Measurements from ENCODE around the gene TRAPPC10.
"Not testable (repeated sequence)": the region's sequence is repeated elsewhere in the genome, so short reads cannot be mapped to it uniquely, and the experiment has no call there.

Gene TRAPPC10

DNA sequence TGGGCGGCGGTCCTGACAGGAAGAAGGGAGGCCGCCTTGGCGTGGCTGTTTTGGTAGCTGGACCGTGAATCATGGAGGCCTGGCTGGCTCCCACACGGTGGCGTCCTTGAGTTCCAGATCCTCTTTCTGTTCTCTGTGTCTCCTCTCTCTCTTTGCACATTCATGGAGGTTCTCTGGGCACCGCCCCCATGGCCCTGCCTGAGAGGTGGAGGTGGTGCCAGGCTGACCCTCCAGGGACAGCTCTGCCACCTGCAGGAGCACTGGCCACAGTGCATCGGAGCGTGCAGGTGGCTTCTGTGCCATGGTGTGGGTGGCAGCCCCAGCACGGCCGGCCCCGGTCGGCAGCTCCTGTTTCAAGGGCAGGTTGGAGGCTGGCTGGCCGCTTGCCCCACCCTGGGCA is 125.9 kb downstream of the TRAPPC10 start:
- H3K27me3 ChIP-seq; H3K36me3 ChIP-seq; H3K9me3 ChIP-seq; DNase-seq; H3K4me3 ChIP-seq (ENCODE audit: low read depth, low read length); H3K4me1 ChIP-seq: not testable (repeated sequence)

- not testable (repeated sequence) for H3K27me3 ChIP-seq; H3K36me3 ChIP-seq; H3K9me3 ChIP-seq; H3K4me1 ChIP-seq; DNase-seq; H3K4me3 ChIP-seq (ENCODE audit: low read depth, low read length)
Observed at GRCh38 chr21:44139787-44140551, 127.9 kb downstream of the TRAPPC10 start.

GRCh38 chr21:44140552-44140932 is 128.4 kb downstream of the TRAPPC10 start:
- not testable (repeated sequence) for H3K4me1 ChIP-seq; H3K27me3 ChIP-seq; H3K36me3 ChIP-seq; H3K4me3 ChIP-seq (ENCODE audit: low read depth, low read length); H3K9me3 ChIP-seq; DNase-seq

GRCh38 chr21:44142470-44142869 is 130.4 kb downstream of the TRAPPC10 start:
- not testable (repeated sequence) for H3K4me1 ChIP-seq; H3K9me3 ChIP-seq; DNase-seq; H3K27me3 ChIP-seq; H3K4me3 ChIP-seq (ENCODE audit: low read depth, low read length); H3K36me3 ChIP-seq

DNA sequence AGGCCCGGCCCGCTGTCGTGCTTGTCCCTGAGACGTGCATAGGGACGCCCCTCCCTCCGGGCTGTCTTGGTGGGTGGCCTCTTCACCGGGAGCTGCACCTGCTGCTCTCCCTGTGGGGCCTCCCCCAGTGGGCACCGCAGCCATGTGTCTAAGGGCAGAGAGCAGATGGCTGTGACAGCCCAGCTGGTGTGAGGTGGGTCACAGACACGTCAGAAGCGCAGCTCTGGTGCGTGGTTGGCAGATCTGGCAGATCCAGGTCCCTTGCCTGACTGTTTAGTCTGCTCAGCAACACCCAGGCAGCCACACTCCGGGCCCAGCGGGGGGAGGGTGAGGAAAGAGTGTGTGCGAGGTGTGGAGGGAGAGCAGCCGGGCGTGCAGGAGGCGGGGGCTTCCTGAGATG is 131.3 kb downstream of the TRAPPC10 start:
- DNase-seq = peak; percentile 11
- H3K36me3 ChIP-seq; H3K9me3 ChIP-seq; H3K4me3 ChIP-seq (ENCODE audit: low read depth, low read length); H3K4me1 ChIP-seq; H3K27me3 ChIP-seq: not testable (repeated sequence)

- H3K9me3 ChIP-seq; DNase-seq; H3K27me3 ChIP-seq; H3K4me3 ChIP-seq (ENCODE audit: low read depth, low read length); H3K4me1 ChIP-seq; H3K36me3 ChIP-seq: not testable (repeated sequence)
Observed at GRCh38 chr21:44143996-44144395, 131.9 kb downstream of the TRAPPC10 start.

DNA sequence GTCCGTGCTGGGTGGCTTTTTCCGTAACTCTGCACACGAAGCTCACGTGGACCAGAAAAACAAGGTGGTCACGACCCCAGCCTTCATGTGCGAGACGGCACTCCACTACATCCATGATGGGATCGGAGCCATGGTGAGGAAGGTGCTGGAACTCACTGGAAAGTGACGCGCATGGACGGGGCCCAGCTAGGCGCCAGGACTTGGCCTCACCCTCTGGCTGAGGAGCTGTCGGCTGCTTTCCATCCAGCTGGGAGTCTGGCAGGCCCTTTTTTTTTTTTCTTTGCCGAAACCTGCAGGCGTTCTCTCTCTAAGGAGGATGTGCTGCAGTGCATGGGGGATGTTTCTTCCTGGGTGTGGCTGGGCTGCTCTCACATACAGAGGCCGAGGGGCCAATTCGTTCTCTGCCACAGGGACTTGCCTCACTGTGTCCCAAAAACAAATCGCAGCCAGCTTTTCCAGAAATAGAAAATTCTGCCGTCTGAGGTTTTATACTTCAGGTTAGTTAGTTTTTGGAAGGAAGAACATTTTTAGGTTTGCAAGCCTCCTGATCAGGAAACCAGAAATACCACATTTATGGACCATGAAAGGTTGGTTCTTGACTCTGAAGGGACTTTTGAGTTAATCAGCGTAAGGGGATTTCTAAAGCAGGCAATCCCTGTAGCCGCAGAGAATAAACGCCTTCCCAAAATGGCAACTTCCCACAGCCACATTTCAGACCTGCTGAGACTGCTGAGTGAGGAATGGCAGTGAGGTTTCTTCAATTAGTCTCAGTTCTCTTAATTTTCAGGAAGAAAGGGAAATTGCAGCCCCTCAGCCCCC is 132.9 kb downstream of the TRAPPC10 start:
- not testable (repeated sequence) for H3K36me3 ChIP-seq; H3K4me1 ChIP-seq; DNase-seq; H3K9me3 ChIP-seq; H3K4me3 ChIP-seq (ENCODE audit: low read depth, low read length); H3K27me3 ChIP-seq

GRCh38 chr21:44145616-44146015 is 133.5 kb downstream of the TRAPPC10 start:
- not testable (repeated sequence) for H3K36me3 ChIP-seq; H3K4me1 ChIP-seq; H3K27me3 ChIP-seq; DNase-seq; H3K4me3 ChIP-seq (ENCODE audit: low read depth, low read length); H3K9me3 ChIP-seq

GRCh38 chr21:44147108-44147507 is 135.0 kb downstream of the TRAPPC10 start:
- H3K4me1 ChIP-seq; H3K36me3 ChIP-seq; H3K9me3 ChIP-seq; H3K4me3 ChIP-seq (ENCODE audit: low read depth, low read length); H3K27me3 ChIP-seq; DNase-seq: not testable (repeated sequence)

DNA sequence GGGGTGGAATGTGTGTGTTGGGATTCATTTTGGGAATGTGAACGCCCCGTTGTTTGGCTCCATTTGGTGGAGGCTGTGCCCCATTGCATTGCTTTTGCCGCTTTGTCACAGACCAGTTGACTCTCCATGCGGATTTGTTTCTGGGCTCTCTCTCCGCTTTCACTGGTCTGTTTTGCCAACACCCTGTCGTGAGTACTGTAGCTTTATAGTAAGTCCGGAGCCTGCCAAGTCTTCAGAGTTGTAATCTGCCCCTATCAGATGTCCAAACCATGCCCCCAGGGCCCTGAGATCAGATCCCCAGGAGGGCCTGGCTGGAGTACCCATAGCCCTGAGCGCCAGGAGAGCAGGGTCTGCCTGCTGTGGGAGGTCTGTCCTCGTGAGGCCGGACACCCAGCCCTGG is 138.1 kb downstream of the TRAPPC10 start:
- H3K4me3 ChIP-seq (ENCODE audit: low read depth, low read length); DNase-seq: not testable (repeated sequence)

DNA sequence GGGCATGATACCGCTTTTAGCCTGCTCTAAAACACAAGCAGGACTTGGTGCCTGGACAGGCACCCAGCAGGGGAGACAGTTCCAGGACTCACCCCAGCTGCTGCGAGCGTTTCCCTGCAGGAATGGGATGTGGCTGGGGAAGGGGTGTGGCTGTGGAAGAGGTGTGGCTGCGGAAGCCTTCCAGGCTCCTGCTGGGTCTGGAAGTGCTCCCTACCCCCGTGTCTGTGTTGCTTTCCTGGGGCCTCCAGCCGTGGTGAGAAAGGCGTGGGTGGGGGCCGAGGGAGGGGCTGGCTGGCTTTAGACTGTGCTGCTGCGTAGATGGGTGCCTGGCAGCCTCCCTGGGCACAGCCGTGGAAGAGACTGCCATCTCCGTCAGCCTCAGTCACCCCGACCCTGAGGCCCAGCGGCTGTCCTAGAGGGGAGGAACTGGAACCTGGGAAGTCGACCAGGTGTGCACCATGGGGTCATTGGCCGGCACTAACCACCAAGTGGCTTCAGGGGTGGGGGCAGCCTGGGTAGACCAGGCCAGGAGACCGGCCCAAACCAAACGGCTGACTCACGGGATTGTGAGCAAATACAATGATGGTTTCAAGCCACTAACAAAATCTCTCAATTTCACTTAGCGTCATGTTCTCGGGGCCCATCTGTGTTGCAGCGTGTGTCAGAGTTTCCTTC is 141.2 kb downstream of the TRAPPC10 start:
- not testable (repeated sequence) for H3K36me3 ChIP-seq; H3K9me3 ChIP-seq; H3K27me3 ChIP-seq; H3K4me1 ChIP-seq; H3K4me3 ChIP-seq (ENCODE audit: low read depth, low read length)
- peak; percentile 28 for DNase-seq

More for the DNA sequence above, 138.1 kb downstream of the TRAPPC10 start:
- H3K27me3 ChIP-seq, H3K9me3 ChIP-seq, H3K4me1 ChIP-seq, H3K36me3 ChIP-seq: not testable (repeated sequence)

GRCh38 chr21:44153889-44154228 is 141.8 kb downstream of the TRAPPC10 start:
- H3K4me3 ChIP-seq (ENCODE audit: low read depth, low read length); H3K27me3 ChIP-seq; H3K9me3 ChIP-seq; DNase-seq; H3K36me3 ChIP-seq; H3K4me1 ChIP-seq: not testable (repeated sequence)

DNA sequence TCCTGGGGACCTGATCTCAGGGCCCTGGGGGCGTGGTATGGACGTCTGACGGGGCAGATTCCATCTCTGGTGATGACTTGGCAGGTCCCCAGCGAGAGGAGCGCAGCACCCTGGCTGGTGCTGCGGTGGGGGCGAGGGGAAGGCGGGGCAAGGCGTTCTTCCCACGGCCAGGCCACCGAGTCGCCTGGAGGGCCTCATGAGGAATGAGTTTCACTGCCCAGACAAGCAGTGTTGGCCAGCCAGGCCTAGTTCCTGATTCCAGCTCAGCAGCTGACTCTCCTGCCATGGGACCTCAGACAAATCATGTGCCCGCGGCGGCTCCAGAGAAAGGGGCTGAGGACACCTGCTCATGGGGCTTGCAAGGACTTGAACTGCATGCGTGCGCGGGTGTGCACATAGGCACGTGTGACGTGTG is 142.7 kb downstream of the TRAPPC10 start:
- not testable (repeated sequence) for H3K36me3 ChIP-seq; H3K4me1 ChIP-seq; H3K4me3 ChIP-seq (ENCODE audit: low read depth, low read length); DNase-seq; H3K27me3 ChIP-seq; H3K9me3 ChIP-seq

- H3K4me1 ChIP-seq; H3K9me3 ChIP-seq; H3K4me3 ChIP-seq (ENCODE audit: low read depth, low read length); DNase-seq; H3K27me3 ChIP-seq; H3K36me3 ChIP-seq: not testable (repeated sequence)
Observed at GRCh38 chr21:44155231-44155993, 143.3 kb downstream of the TRAPPC10 start.

DNA sequence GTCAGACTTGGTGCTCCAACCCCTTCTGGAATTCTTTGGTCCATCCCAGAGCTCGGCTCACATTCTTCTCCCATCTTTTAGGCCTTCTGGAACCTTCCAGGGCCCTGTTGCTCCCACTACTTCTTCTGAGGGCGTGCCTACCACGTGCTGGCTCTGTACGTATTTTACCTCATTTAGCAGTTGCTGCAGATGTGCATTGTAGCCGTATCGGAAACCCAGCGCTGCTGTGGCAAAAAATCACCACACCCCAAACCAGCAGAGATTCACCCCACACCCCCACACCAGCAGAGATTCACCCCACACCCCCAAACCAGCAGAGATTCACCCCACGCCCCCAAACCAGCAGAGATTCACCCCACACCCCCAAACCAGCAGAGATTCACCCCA is 143.9 kb downstream of the TRAPPC10 start:
- not testable (repeated sequence) for H3K4me1 ChIP-seq; DNase-seq; H3K27me3 ChIP-seq; H3K4me3 ChIP-seq (ENCODE audit: low read depth, low read length); H3K36me3 ChIP-seq; H3K9me3 ChIP-seq
